Progenitor cell of endocrine pancreas (in vitro differentiated cells): ENCODE measurements around the gene UROD. TPM values are rescaled to one million over a fixed set of nuclear protein-coding genes. Genes with fewer than 3 reads are reported as not detected.
"Not testable (repeated sequence)": the region's sequence is repeated elsewhere in the genome, so short reads cannot be mapped to it uniquely, and the experiment has no call there.

ENCODE experiments used
- DNase-seq: peaks from one replicate; pipeline ENCODE4 v3.0.0; 2021; ENCODE audit warnings: low spot score; ENCODE audit not compliant: unreplicated experiment
- H3K27ac Mint-ChIP-seq: 2 replicates; pipeline ENCODE4 v1.8.0; 2021; ENCODE audit warnings: mild to moderate bottlenecking, moderate library complexity, mixed read lengths
- H3K27me3 Mint-ChIP-seq: 2 replicates; pipeline ENCODE4 v1.8.0; 2021; ENCODE audit warnings: mixed read lengths
- H3K36me3 Mint-ChIP-seq: 2 replicates; pipeline ENCODE4 v1.8.0; 2022; ENCODE audit warnings: mixed read lengths; ENCODE audit not compliant: insufficient read depth
- H3K4me1 Mint-ChIP-seq: 2 replicates; pipeline ENCODE4 v1.8.0; 2021; ENCODE audit warnings: low read depth, mixed read lengths
- H3K4me3 Mint-ChIP-seq: 2 replicates; pipeline ENCODE4 v1.8.0; 2021; ENCODE audit warnings: low read depth, mild to moderate bottlenecking, moderate library complexity, mixed read lengths
- H3K9me3 Mint-ChIP-seq: 2 replicates; pipeline ENCODE4 v1.8.0; 2021; ENCODE audit warnings: low read depth, mixed read lengths
- total RNA-seq: library from RNA; stranded (reverse); gene quantifications from 2 replicates; pipeline ENCODE4 v1.2.1, GENCODE V29; 2021
- TF ChIP-seq, protein P1 (sequence below): fragments of 200-600 bp; sonication (generic); IDR thresholded peaks from one replicate; pipeline ENCODE4 v1.5.0; 2021; ENCODE audit warnings: antibody characterized with exemption, mild to moderate bottlenecking; ENCODE audit not compliant: unreplicated experiment

Gene UROD
- total RNA-seq, 1 donor from 2014 or later: 64.4 TPM

DNA sequence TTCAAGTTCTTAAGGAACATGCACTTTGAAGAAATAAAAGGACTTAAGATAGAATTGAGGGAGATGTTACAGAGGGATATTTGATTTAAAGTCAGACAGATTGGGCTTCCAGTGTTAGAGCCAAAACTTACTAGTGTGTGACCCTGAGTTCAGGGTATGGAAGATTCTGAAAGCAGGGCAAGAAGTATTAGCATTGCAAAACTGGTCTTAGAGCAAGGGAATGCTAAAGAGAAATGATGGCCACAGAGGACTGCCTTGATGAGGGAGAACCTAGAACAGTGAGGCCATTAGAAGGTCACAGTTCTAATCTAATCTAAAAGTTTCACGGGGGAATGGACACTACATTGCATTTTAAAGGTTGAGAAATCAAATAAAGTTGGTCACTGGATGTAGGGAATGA, 45.5 kb downstream of the UROD start:
- no peak overlapping the region for H3K27ac Mint-ChIP-seq
- no peak for DNase-seq
- H3K36me3 Mint-ChIP-seq: peaks cover 8% of the 10 kb centered on the region
- H3K4me3 Mint-ChIP-seq: no peak overlapping the region
- H3K27me3 Mint-ChIP-seq: no peaks in the 10 kb centered on the region
- peaks cover 5% of the 10 kb centered on the region for H3K4me1 Mint-ChIP-seq
- TF ChIP-seq, protein P1, sequence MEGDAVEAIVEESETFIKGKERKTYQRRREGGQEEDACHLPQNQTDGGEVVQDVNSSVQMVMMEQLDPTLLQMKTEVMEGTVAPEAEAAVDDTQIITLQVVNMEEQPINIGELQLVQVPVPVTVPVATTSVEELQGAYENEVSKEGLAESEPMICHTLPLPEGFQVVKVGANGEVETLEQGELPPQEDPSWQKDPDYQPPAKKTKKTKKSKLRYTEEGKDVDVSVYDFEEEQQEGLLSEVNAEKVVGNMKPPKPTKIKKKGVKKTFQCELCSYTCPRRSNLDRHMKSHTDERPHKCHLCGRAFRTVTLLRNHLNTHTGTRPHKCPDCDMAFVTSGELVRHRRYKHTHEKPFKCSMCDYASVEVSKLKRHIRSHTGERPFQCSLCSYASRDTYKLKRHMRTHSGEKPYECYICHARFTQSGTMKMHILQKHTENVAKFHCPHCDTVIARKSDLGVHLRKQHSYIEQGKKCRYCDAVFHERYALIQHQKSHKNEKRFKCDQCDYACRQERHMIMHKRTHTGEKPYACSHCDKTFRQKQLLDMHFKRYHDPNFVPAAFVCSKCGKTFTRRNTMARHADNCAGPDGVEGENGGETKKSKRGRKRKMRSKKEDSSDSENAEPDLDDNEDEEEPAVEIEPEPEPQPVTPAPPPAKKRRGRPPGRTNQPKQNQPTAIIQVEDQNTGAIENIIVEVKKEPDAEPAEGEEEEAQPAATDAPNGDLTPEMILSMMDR: no peak
- H3K9me3 Mint-ChIP-seq: no peaks in the 10 kb centered on the region

DNA sequence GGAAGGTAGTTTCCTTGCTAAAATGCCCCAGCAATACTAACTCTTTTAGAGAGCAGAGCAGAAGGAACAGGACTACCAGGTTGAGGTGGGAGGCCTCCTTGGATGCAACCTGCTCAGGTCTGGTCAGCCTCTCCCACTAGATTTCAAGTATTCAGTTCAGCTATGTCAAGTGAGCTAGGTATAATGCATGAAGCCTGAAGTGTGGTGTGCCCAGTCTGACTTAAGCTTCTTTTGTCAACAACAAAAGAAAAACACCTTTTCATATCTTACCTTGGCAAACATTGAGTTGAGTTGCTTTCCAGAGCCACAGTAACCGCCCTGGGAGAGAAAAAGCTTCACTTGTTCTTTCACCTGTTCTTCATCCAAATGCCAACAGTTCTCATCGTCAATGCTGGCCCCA, 47.8 kb downstream of the UROD start:
- Mint-ChIP-seq H3K36me3 (peaks cover 7% of the 10 kb centered on the region), H3K9me3 (no peaks in the 10 kb centered on the region), H3K4me3 (no peak overlapping the region), H3K27ac (no peak overlapping the region), H3K4me1 (peaks cover 3% of the 10 kb centered on the region), H3K27me3 (no peaks in the 10 kb centered on the region)
- DNase-seq: no peak
- TF ChIP-seq, protein P1: no peak

DNA sequence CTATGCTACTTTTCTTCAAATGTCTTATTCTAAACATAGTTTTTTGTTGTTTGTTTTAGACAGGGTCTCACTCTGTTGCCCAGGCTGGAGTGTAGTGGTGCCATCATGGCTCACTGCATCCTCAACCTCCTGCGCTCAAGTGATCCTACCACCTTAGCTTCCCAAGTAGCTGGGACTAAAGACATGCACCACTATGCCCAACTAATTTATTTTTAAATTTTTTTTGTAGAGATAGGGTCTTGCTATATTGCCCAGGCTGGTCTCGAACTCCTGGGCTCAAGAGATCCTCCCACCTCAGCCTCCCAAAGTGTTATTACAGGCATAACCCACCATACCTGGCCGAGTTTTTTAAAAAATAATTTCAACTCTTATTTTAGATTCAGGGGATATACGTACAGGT, 50.4 kb downstream of the UROD start:
- H3K36me3 Mint-ChIP-seq, H3K27ac Mint-ChIP-seq, DNase-seq, H3K4me3 Mint-ChIP-seq, H3K9me3 Mint-ChIP-seq, H3K27me3 Mint-ChIP-seq, H3K4me1 Mint-ChIP-seq: not testable (repeated sequence)

DNA sequence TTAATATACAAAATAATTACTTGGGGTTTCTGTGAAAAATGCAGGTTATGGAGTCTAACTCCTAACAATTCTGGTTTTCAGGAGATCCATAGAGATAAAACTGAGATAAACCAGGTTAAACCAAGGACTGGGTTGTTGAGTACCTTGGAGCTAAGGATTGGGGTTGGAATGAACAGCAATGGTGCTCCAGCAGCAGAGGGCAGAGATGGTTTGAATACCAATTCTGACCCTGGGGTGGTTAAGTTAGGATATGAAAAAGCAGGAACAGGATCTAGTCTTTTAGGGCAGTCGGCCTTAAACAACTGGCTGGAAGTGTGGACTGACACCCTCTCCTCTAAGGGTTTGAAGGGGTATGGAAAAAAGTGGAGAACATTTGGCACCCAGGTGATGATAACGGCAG, 53.0 kb downstream of the UROD start:
- peaks cover 2% of the 10 kb centered on the region for H3K4me1 Mint-ChIP-seq
- peaks cover 1% of the 10 kb centered on the region for H3K36me3 Mint-ChIP-seq
- TF ChIP-seq, protein P1: no peak
- peaks cover 3% of the 10 kb centered on the region for H3K9me3 Mint-ChIP-seq
- H3K27me3 Mint-ChIP-seq: no peaks in the 10 kb centered on the region
- H3K4me3 Mint-ChIP-seq: no peak overlapping the region
- no peak for DNase-seq
- no peak overlapping the region for H3K27ac Mint-ChIP-seq

Other genes starting within 250 kb of the UROD start
- gene RPS8, start 236.7 kb upstream of the UROD start, total RNA-seq: 1,808 and 1,842 TPM in 2 replicates
- gene BEST4, start 224.1 kb upstream of the UROD start, total RNA-seq: 2.1 and 2.4 TPM in 2 replicates
- 11.8 and 13.3 TPM in 2 replicates for gene PLK3, start 211.9 kb upstream of the UROD start, total RNA-seq
- 0.55 and 0.79 TPM in 2 replicates for gene DYNLT4, start 204.9 kb upstream of the UROD start, total RNA-seq
- gene BTBD19, start 203.7 kb upstream of the UROD start, total RNA-seq: 26.7 and 27.5 TPM in 2 replicates
- gene PTCH2, start 169.0 kb upstream of the UROD start, total RNA-seq: 2.9 and 3.0 TPM in 2 replicates
- 20.1 and 21.0 TPM in 2 replicates for gene EIF2B3, start 25.7 kb upstream of the UROD start, total RNA-seq
- 43.5 and 44.2 TPM in 2 replicates for gene HECTD3, start 930 bp upstream of the UROD start, total RNA-seq
- gene ZSWIM5, start 194.4 kb downstream of the UROD start, total RNA-seq: 8.5 and 9.2 TPM in 2 replicates